GM03348 (cell line): ENCODE results near the gene ABTB2.

Experiments
- DNase-seq: peaks from one replicate; pipeline ENCODE4 v3.0.0; 2012; ENCODE audit warnings: low spot score

ABTB2 gene

GRCh38 chr11:34105079-34105956 is 252.5 kb downstream of the ABTB2 start, which contains the start of gene NAT10:
NAT10 (plus strand) TSS chr11:34105629; CDS start chr11:34108226, 2,597 bp downstream.
- peak; percentile 97 for DNase-seq

GRCh38 chr11:34104680-34105078 is 253.1 kb downstream of the ABTB2 start:
- no peak for DNase-seq
